HepG2 (cell line): ENCODE data around the gene MACROD2.

Experiments used
- NFIB ChIP-seq: sonication (generic); formaldehyde crosslinking; IDR thresholded peaks from 2 replicates; pipeline ENCODE4 v1.9.0; 2021; ENCODE audit warnings: missing genetic modification reagents, mild to moderate bottlenecking, borderline replicate concordance
- PPARG ChIP-seq: conservative IDR thresholded peaks from 2 replicates; pipeline ENCODE4 v1.6.1; 2016; ENCODE audit warnings: missing biosample characterization, missing genetic modification reagents
- RARA ChIP-seq: IDR thresholded peaks from 2 replicates; pipeline ENCODE4 v1.6.1; 2016; ENCODE audit warnings: missing genetic modification reagents, missing compliant biosample characterization
- TF ChIP-seq, protein P1 (sequence below): sonication (generic); formaldehyde crosslinking; IDR thresholded peaks from 2 replicates; pipeline ENCODE4 v1.5.0; 2020; ENCODE audit warnings: mild to moderate bottlenecking, missing genetic modification reagents, moderate library complexity

DNA sequence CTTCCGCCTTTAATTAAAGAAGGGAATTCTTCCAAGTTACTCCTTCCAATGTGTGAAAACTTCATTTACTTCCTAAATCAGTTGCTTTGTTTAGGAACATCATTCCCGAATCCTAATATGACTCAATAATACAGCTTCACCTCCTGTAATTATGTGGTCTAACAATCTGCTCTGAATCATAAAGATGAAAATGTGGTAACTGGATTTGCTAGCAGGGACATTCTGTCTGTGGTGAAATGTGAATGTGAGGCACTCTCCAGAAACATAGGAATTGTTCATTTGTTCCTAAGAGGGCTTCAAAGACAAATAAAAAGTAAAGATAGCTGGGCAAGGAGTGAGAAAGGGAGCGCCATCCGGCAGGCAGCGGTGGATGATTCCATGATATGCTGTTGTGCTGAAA lies 1899.8 kb downstream of the MACROD2 start:
- TF ChIP-seq, protein P1, sequence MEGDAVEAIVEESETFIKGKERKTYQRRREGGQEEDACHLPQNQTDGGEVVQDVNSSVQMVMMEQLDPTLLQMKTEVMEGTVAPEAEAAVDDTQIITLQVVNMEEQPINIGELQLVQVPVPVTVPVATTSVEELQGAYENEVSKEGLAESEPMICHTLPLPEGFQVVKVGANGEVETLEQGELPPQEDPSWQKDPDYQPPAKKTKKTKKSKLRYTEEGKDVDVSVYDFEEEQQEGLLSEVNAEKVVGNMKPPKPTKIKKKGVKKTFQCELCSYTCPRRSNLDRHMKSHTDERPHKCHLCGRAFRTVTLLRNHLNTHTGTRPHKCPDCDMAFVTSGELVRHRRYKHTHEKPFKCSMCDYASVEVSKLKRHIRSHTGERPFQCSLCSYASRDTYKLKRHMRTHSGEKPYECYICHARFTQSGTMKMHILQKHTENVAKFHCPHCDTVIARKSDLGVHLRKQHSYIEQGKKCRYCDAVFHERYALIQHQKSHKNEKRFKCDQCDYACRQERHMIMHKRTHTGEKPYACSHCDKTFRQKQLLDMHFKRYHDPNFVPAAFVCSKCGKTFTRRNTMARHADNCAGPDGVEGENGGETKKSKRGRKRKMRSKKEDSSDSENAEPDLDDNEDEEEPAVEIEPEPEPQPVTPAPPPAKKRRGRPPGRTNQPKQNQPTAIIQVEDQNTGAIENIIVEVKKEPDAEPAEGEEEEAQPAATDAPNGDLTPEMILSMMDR (CRISPR knock-in tag) = no peak
- TF ChIP-seq RARA (CRISPR knock-in tag) = no peak
- TF ChIP-seq PPARG (CRISPR knock-in tag) = no peak
- TF ChIP-seq NFIB = no peak
